HG03342 (cell line): ENCODE data around the gene GRM8.

Experiments used
- ATAC-seq: cut with Tn5 transposase; IDR thresholded peaks from one replicate; pipeline ENCODE4 v1.9.1; 2021; ENCODE audit warnings: mild to moderate bottlenecking, moderate library complexity; ENCODE audit not compliant: unreplicated experiment

Gene GRM8

DNA sequence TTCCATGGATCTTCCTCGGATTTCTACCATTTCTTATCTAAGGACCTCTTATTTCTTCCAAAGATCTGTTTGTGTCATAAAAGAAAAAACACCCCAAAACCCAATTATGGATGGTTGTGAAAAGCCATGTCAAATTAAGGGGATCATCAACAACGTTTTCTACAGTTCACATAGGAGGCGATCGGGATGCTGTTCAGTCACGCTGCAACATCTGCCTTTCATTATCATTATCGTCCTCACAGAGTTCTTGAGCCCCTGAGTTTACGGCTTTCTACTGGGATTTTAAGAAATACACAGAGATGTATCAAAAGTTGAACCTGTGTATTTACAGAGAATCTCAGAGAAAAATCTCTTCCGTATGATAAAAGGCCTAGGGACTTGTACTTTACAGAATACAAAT is 101.4 kb downstream of the GRM8 start:
- ATAC-seq, result no peak

DNA sequence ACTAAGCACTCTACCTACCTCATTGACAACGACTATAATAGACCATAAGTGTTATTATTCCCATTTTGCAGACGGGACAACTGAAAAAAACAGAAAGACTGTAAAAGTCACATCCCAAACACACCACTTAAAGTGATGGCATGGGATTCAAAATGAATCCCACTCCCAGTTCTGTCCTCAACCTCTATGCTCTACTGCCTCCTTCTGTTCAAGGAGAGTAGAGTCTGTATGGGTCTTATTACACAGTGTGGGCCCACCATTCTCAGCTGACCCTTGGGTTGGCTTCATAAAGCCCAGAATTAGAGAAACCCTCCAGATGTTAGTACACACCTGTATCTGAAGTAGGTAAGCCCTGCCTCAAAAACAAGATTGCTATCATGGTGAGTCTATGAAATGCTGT is 102.2 kb downstream of the GRM8 start:
- ATAC-seq, result no peak

DNA sequence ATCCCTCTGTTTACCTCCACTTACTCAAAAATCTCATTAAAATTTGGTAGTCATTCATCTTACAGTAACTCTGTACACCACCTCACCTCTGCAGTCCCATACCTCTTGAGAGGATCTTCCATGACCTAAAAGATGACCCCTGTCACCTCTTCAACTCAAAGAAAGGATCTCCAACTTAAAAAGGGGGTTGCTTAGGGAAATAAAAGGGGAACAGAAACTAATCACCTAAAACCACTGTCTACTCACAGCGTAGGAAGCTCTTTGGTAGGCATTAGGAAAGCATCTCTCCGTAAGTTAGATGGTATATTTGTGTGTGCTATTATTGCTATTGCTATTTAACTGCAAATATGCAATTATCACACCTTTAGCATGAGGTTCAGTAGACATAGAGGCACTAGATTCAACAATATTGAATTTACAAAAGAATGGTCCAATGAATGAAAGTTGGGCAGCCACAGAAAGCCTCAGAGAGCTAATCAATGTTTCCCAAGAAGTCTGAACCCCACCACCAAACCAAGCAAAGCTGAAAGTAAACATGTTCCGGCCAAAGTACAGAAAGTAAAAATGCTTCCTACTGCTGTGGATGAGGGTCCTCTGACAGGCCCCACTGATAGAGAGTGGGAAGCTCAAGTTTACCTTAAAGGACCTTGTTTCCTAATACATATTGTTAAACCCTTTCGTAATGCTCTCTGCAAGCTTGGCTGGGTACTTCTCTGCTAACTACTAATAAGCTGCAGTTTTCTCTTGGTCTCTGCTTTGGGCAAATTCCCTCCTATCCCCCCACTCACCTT is 105.8 kb downstream of the GRM8 start:
- ATAC-seq, result no peak

DNA sequence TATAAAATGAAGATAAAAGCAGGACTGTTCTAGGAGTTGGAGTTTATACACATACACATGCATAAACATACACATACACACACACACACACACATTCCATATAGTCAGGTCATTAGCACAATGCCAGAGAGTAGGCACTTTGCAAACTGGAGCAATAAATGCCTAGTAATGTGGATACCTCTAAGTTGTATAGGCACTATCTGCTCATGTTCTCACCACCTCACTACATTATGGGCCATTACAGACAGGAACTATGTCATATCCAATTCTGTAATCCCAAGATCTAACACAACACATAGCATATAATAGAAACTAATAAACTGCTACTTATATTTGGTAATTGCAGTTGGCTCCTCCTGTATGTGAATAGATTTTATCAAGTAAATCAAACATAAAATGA is 115.6 kb downstream of the GRM8 start:
- ATAC-seq, result no peak

DNA sequence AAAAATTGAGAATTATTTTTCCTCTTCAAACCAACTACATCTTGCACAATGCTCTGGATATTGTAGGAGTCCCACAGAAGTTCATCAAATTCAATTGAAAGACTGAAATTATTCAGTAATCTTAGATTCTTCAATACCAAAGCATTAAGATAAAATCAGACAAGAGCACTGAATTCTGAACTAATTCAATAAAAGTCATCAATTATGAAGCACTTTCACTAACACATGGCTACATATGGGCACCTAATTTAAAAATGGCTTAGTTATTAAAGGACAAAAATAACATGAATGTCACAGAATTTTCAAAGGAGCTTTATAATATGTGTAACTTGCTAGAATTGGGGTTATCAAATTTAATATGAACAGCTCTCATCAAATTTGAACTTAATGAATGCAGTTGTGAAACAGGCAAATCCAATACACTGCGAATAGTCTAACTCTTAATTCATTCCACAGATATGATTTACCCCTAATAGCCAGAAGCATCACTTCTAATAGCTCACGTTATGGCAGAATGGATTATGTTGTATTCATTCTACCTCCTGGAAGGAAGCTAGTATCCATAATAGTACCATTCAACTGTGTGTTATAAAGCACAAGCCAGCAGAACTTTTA is 116.8 kb downstream of the GRM8 start:
- ATAC-seq, result no peak

DNA sequence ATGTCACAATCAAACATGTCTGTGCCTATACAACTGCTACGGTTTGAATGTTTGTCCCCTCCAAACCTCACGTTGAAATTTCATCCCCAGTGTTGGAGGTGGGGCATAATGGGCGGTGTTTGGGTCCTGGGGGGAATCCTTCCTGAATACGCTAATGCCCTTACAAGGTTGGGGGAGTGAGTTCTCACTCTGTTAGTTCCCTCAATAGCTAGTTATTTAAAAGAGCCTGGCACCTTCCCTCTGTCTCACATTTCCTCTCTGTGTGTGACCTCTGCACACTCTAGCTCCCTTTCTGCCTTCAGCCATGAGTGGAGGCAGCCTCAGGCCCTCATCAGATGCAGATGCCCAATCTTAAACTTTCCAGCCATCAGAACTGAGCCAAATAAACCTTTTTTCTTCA is 129.5 kb downstream of the GRM8 start:
- no peak for ATAC-seq

DNA sequence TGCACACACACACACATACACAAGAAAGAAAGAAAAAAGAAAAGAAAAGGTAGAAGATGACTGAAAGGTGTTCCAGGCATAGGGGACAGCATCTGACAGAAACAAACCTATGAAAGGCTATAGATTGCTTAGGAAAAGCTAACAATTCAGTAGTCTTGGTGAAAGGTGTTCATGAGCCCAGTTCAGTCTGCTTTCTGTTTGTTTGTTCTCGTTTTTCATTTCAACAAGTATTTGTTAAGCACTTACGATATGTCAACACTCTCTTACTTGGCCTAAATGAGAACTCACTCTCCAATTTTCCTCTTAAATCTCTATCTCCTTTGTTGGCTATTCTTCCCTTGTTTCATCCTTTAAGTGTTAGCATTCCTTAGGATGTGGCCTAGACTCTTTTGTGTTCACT is 133.2 kb downstream of the GRM8 start:
- no peak for ATAC-seq

DNA sequence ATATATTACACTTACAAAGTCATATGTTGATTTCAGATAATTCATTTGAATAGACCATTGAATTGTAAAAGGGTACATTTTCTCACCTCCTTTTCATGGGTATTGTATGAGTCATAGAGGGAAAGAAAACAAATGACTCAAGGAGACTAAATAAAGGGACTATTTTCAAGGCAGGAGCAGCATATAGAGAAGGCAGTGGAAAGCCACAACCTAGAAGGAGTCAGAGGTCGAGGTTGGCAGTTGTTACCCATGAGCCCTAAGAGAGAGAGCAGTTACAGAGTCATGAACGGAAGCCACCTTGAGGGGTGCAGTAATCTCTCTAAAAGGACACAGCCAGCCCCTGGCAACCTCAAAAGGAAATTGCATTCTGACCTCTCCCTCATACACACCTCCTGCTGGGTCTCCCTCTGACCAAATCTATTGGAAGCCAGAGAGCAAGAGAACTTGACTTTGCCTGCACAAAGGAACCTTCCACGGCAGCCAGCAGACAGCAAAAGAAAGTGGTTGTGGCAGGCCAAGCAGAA is 137.9 kb downstream of the GRM8 start:
- no peak for ATAC-seq

DNA sequence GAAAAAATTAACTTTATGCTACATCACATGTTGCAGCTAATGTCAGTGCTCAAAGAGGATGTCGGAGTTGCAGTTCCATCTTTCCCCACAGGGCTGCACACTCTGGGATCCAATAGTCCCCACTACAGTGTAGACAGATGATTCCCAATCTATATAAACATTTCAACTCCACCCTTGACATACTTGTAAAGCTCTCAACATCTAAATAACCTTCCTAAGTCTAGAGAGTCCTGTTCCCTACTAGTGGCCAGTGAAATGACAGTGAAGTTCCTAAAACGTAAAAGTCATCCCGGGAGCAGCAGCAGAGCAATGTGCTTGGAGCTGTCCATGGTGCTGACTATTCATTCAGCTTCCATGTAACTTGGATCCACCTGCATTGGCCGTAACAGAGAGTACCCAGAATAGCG is 145.1 kb downstream of the GRM8 start:
- peak; percentile 90 for ATAC-seq

DNA sequence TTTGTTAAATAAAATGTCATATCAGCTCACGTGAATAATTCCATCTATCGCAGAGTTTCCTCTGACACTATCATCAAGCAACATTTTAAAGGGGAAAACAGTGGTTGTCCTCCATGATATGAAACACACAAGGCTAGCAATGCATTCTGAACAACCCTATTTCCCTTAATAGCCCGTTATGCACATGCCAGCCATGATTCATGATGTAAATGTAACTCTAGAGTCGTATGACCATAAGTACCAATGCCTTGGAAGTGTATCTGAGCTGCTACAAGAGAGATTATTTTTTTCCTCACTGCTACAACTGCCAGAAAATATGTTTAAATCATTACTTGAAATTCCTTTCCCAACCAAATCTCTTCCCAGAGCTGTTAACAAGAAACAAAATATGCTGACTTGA is 159.4 kb downstream of the GRM8 start:
- no peak for ATAC-seq

DNA sequence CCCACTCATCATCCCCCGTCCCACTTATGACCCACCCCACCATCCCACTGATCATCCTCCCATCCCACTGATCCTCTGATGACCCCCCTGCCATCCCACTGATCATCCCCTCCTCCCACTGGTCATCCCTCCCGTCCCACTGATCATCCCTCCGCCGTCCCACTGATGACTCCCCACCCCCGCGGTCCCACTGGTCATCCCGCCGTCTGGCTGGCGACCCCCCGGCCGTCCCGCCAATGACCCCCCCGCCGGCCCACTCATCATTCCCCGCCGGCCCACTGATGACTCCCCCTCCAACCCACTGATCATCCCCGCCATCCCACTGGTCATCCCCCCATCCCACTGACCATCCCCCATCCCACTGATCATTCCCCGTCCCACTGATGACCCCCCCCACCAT is 161.1 kb downstream of the GRM8 start:
- no peak for ATAC-seq

DNA sequence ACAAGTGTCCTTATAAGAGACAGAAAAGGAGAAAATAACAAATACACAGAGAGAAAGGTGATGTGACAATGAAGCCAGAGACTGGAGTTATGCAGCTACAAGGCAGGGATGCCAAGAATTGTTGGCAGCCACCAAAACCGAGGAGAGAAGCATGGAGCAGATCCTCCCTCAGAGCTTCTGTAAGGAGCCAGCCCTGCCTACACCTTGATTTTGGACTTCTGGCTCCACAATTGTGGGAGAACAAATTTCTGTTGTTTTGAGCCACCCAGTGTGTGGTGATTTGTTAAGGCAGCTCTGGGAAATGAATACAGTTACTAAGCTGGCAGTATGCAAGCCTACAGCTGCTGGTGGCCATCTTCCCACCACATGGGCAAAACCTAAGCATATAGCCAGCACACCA is 163.6 kb downstream of the GRM8 start:
- no peak for ATAC-seq

DNA sequence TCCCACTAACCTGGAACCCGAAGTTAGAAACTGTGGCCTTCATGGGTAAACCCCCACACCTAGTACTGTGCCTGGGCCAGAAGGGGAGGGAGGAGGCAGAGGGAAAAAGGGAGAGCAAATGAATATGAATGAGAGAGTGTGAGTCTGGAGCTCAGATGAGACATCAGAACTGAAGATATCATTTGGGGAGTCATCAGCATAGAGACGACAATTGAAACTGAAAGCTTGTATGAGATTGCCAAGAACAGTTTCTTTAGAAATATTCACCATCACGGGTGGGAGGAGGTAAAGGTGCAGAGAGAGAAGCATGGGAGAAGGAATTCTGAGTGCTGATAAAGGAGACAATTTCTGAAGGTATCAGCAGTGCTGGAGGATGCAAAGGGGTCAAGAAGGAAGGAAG is 171.2 kb downstream of the GRM8 start:
- no peak for ATAC-seq

DNA sequence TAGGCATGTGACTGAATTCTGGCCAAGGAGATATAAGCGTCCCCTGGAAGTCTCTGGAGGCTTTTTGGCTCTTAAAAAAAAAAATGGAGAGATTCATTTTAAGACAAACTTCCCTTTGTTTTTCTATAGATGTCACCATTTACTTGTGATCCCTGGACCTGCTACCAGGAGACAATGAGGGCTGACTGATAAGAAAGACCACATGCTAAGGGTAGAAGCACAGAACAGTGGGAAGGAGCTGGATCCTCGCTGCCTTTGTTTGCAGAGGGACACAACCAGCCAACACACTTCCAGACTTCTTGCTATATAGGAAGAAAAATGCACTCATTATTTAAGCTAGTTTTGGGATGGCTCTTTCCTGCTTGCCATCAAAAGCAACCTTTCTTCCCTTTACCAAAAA is 172.2 kb downstream of the GRM8 start:
- no peak for ATAC-seq

DNA sequence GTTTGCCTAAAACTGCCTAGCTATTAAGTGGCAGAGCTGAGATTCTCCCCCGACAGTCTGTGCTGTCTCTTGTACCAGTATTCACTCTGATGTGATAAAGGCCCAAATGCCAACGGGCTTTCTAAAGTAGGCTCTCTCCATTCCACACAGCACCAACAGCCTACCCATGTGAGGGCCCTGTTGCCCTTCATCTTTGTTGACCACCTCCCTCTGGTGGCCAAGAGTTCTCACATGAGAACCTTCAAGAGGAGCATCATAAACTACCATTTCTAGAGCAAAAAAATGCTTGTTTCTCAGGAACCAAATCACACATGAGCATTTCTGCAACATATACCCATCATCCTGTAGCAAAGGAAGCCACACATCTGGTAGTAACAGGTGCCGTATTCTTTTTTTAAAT is 185.8 kb downstream of the GRM8 start:
- no peak for ATAC-seq

DNA sequence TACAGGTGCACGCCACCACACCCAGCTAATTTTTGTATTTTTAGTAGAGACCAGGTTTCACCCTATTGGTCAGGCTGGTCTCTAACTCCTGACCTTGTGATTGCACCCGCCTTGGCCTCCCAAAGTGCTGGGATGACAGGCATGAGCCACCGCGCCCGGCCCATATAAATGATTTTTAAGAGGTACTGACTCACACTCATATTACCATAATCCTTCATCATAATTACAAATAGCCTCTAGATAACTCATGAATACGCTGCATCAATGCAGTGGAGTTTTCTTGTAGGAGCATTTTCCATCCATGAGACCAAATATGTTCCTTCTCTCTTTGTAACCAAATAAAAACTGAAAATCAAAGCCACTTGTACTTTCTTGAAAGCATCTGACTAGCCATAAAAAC is 193.3 kb downstream of the GRM8 start:
- ATAC-seq, result no peak

DNA sequence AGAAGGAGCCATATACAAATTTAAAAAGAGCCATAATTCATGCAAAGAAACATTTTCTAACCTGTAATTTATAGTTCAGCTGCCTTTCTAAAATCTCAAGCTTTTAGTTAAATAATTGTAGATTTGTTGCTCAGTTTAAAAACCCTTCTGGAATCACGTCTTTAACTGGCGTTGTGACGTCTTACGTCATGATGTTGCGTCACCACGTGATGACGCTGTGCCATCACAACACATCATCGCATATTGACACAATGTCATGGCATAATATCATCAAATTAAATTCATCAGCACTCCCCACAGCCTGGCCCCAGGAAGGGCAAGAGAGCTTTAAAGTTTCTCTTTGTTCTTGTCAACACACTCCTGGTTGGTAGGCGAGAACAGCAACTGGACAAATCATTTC is 194.8 kb downstream of the GRM8 start:
- no peak for ATAC-seq

DNA sequence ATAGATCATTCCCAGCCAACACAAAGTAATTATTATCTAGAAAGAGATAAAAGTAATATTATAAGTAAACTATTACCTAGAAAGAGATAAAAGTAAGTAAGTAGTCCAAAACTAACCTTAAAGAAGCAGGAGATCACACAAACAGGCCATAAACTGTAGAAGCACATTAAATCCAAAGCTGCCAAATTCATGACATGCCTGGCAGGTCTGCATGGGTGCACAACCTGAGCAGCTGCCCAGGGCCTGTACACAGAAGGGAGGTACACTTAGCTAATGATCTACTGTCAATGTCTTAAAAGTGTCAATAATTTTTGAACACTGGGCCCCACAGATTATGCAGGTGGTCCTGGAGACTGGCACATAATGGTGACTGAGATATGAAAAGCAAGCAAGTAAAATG is 196.5 kb downstream of the GRM8 start:
- ATAC-seq, result no peak

DNA sequence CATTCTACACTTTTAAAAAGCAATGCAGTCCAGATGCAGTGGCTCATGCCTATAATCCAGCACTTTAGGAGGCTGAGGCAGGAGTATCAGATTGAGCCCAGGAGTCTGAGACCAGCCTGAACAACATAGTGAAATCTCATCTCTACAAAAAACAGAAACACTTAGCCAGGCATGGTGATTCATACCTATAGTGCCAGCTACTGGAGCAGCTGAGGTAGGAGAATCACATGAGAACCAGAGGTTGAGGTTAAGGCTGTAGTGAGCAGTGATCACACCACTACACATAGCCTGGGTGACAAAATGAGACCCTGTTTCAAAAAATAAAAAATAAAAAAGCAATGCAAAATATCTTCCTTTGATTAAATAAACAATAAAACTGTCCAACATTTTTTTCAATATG is 205.2 kb downstream of the GRM8 start:
- no peak for ATAC-seq

DNA sequence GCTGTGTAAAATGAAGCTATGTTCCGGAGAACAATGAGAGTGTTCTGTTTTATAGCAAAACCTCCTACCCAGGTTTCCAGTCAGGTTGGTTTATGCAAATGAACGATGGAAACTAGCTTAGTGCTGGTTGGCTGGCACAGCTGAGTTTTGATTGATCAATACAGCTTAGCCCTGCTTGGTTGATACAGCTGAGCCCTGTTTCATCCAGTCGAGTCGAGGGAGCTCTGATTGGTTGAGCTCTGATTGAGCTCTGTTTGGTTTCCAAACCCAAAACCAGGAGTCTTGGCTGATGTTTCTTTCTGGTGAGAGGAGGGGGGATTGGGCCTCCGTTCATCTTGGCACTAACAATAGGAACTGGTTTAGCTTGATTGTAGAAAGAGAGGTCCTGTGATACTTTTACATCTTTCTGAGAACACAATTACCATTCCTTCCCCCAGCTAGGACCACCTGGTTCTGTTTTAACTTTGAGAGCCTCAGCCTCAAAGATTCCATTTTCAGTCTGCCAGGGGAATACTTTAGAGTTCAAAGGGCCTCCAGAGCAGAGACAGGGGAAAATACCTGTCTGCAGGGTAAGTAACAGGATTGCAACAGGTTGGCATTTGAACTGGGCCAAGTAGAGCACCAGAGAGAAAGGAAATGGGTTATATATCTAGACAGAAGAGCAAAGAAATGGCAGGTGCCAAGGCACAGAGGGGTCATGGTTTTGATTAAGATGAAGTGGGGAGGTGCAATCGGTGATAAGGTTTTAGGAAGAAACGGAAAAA is 210.9 kb downstream of the GRM8 start:
- no peak for ATAC-seq

DNA sequence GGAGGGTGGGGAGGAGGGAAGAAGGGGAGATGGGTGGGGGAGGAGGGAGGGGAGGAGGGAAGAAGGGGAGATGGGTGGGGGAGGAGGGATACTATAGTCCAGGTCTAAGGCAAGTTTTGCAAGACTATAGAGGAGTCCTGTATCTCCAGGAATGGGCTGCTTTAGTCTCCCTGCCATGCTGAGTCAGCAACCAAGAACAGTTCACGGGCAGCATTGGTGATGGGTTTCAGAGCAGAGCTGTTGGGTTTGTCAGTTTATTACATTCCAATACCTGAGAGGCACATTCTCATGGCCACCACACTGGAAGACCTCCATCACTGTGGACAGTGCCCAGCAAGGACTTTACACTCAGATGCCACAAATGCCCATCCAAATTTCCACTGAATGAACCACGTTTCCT is 212.7 kb downstream of the GRM8 start:
- ATAC-seq, result no peak

DNA sequence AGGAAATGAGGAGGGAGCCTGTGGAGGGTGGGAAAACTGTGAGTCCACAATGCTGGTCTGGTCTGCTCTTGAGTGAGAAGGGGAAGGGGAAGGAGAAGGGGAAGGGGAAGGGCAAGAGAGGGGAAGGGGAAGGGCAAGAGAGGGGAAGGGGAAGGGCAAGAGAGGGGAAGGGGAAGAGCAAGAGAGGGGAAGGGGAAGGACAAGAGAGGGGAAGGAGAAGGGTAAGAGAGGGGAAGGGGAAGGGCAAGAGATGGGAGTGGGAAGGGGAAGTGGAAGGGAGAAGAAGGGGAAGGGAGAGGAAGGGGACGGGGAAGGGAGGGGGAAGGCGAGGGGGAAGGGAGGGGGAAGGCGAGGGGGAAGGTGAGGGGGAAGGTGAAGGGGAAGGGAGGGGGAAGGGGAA is 213.2 kb downstream of the GRM8 start:
- no peak for ATAC-seq
